Inflammatory macrophage treated with lipopolysaccharide for 1 hour (primary cell): ENCODE results near the gene FTL.

ENCODE experiments used
- DNase-seq, 2 donors: peaks; one replicate each; pipeline ENCODE4 v3.0.0-alpha.2; 2020 to 2022

Gene FTL

GRCh38 chr19:48992581-48993174 lies 27.6 kb downstream of the FTL start:
- DNase-seq, result peak in 1 of 2 donors; percentile 10

- peak; percentile 100 for DNase-seq
Observed at GRCh38 chr19:48993175-48994034, 28.3 kb downstream of the FTL start, which contains the start of the genes GYS1 and RUVBL2. GYS1 (minus strand) TSS chr19:48993309; CDS start chr19:48993112, 197 bp downstream. RUVBL2 (plus strand) TSS chr19:48993887; CDS start chr19:48993912, 25 bp downstream.

- DNase-seq, result no peak
Observed at GRCh38 chr19:48994035-48994386, 28.9 kb downstream of the FTL start.

- DNase-seq, result peak; percentile 37 to 75
Observed at GRCh38 chr19:48997972-48998371, 32.9 kb downstream of the FTL start.

- DNase-seq, result peak; percentile 31 to 75
Observed at GRCh38 chr19:48999481-49000325, 34.6 kb downstream of the FTL start.

GRCh38 chr19:49004133-49004532 lies 39.0 kb downstream of the FTL start:
- DNase-seq, result no peak

GRCh38 chr19:49004964-49005614 lies 40.0 kb downstream of the FTL start:
- DNase-seq, result no peak

GRCh38 chr19:49006905-49007304 lies 41.8 kb downstream of the FTL start:
- no peak for DNase-seq

- DNase-seq, result no peak
Observed at GRCh38 chr19:49009828-49010227, 44.7 kb downstream of the FTL start.

- no peak for DNase-seq
Observed at GRCh38 chr19:49010453-49010852, 45.3 kb downstream of the FTL start.

- DNase-seq, result no peak
Observed at GRCh38 chr19:49011194-49011593, 46.1 kb downstream of the FTL start.

- DNase-seq, result no peak
Observed at GRCh38 chr19:49014123-49014869, 49.2 kb downstream of the FTL start.

GRCh38 chr19:49014870-49015255 lies 49.8 kb downstream of the FTL start:
- no peak for DNase-seq

- DNase-seq, result no peak
Observed at GRCh38 chr19:49016067-49016839, 51.1 kb downstream of the FTL start.
